Stimulated activated memory B cell treated with anti-CD40 and anti-IgM and Interleukin-4, amounts not matched to agents 10 μg/mL and 1 μg/mL and 100 μg/mL, for 72 hours (primary cell): ENCODE measurements around the gene CELF2.

Source experiments
- ATAC-seq: fragments of 150-1000 bp; cut with Tn5 transposase; 2 replicates; pipeline ENCODE4 v1.10.0; 2021
- H3K27ac Mint-ChIP-seq: one replicate; pipeline ENCODE4 v1.8.0; 2022; ENCODE audit warnings: mild to moderate bottlenecking, mixed read lengths
- H3K27me3 Mint-ChIP-seq: one replicate; pipeline ENCODE4 v1.8.0; 2022; ENCODE audit warnings: mixed read lengths
- H3K36me3 Mint-ChIP-seq: one replicate; pipeline ENCODE4 v1.8.0; 2022; ENCODE audit warnings: mixed read lengths
- H3K4me1 Mint-ChIP-seq: one replicate; pipeline ENCODE4 v1.8.0; 2022; ENCODE audit warnings: mixed read lengths
- H3K4me3 Mint-ChIP-seq: one replicate; pipeline ENCODE4 v1.8.0; 2022; ENCODE audit warnings: mild to moderate bottlenecking, moderate library complexity, mixed read lengths
- H3K9me3 Mint-ChIP-seq: one replicate; pipeline ENCODE4 v1.8.0; 2022; ENCODE audit warnings: mixed read lengths

Gene CELF2

GRCh38 chr10:11017570-11018431, at the start of gene CELF2:
Gene CELF2, plus strand, starts transcription at chr10:11017872. Its CDS starts 218 bp downstream, at chr10:11018090.
- Mint-ChIP-seq H3K27me3 (peaks cover 64% of the 10 kb centered on the region), H3K4me1 (peaks cover 7% of the 10 kb centered on the region), H3K4me3 (peak within 1 kb of the TSS; percentile 73), H3K9me3 (no peaks in the 10 kb centered on the region), H3K36me3 (no peaks in the 10 kb centered on the region), H3K27ac (no peak within 1 kb of the TSS)
- peak; percentile 76 for ATAC-seq

- H3K36me3 Mint-ChIP-seq, result no peaks in the 10 kb centered on the region
- peaks cover 36% of the 10 kb centered on the region for H3K27me3 Mint-ChIP-seq
- ATAC-seq, result no peak
- no peak overlapping the region for H3K27ac Mint-ChIP-seq
- H3K9me3 Mint-ChIP-seq, result no peaks in the 10 kb centered on the region
- H3K4me1 Mint-ChIP-seq, result no peaks in the 10 kb centered on the region
- no peak overlapping the region for H3K4me3 Mint-ChIP-seq
Measured at GRCh38 chr10:10968257-10968588, 49.4 kb upstream of the CELF2 start.

- H3K27ac Mint-ChIP-seq, result no peak overlapping the region
- H3K9me3 Mint-ChIP-seq, result no peaks in the 10 kb centered on the region
- H3K27me3 Mint-ChIP-seq, result peaks cover 52% of the 10 kb centered on the region
- no peak overlapping the region for H3K4me3 Mint-ChIP-seq
- no peak for ATAC-seq
- peaks cover 7% of the 10 kb centered on the region for H3K4me1 Mint-ChIP-seq
- no peaks in the 10 kb centered on the region for H3K36me3 Mint-ChIP-seq
Measured at GRCh38 chr10:10973310-10973709, 44.4 kb upstream of the CELF2 start.

- H3K4me3 Mint-ChIP-seq, result no peak overlapping the region
- no peaks in the 10 kb centered on the region for H3K9me3 Mint-ChIP-seq
- ATAC-seq, result no peak
- H3K4me1 Mint-ChIP-seq, result peaks cover 7% of the 10 kb centered on the region
- no peak overlapping the region for H3K27ac Mint-ChIP-seq
- no peaks in the 10 kb centered on the region for H3K36me3 Mint-ChIP-seq
- peaks cover 59% of the 10 kb centered on the region for H3K27me3 Mint-ChIP-seq
Measured at GRCh38 chr10:10975647-10976046, 42.0 kb upstream of the CELF2 start.

- Mint-ChIP-seq H3K36me3 (no peaks in the 10 kb centered on the region), H3K27me3 (peaks cover 64% of the 10 kb centered on the region), H3K4me3 (no peak overlapping the region), H3K9me3 (no peaks in the 10 kb centered on the region), H3K27ac (no peak overlapping the region), H3K4me1 (peaks cover 7% of the 10 kb centered on the region)
- ATAC-seq, result no peak
Measured at GRCh38 chr10:10976652-10977051, 41.0 kb upstream of the CELF2 start.

- H3K27me3 Mint-ChIP-seq, result peaks cover 58% of the 10 kb centered on the region
- no peaks in the 10 kb centered on the region for H3K9me3 Mint-ChIP-seq
- no peaks in the 10 kb centered on the region for H3K36me3 Mint-ChIP-seq
- no peak for ATAC-seq
- H3K27ac Mint-ChIP-seq, result no peak overlapping the region
- H3K4me3 Mint-ChIP-seq, result no peak overlapping the region
- H3K4me1 Mint-ChIP-seq, result peaks cover 7% of the 10 kb centered on the region
Measured at GRCh38 chr10:10977226-10977956, 40.3 kb upstream of the CELF2 start.

GRCh38 chr10:10977978-10978377, 39.7 kb upstream of the CELF2 start:
- Mint-ChIP-seq H3K9me3 (no peaks in the 10 kb centered on the region), H3K4me1 (peaks cover 7% of the 10 kb centered on the region), H3K27me3 (peaks cover 52% of the 10 kb centered on the region), H3K27ac (no peak overlapping the region), H3K4me3 (no peak overlapping the region), H3K36me3 (no peaks in the 10 kb centered on the region)
- no peak for ATAC-seq

GRCh38 chr10:10985361-10985760, 32.3 kb upstream of the CELF2 start:
- Mint-ChIP-seq H3K27me3 (peaks cover 32% of the 10 kb centered on the region), H3K4me1 (no peaks in the 10 kb centered on the region), H3K4me3 (no peak overlapping the region), H3K27ac (no peak overlapping the region), H3K9me3 (peaks cover 2% of the 10 kb centered on the region), H3K36me3 (no peaks in the 10 kb centered on the region)
- no peak for ATAC-seq

GRCh38 chr10:10986606-10987005, 31.1 kb upstream of the CELF2 start:
- Mint-ChIP-seq H3K27me3 (peaks cover 24% of the 10 kb centered on the region), H3K4me1 (no peaks in the 10 kb centered on the region), H3K36me3 (no peaks in the 10 kb centered on the region), H3K4me3 (no peak overlapping the region), H3K27ac (no peak overlapping the region), H3K9me3 (peaks cover 2% of the 10 kb centered on the region)
- no peak for ATAC-seq

GRCh38 chr10:10987111-10987510, 30.6 kb upstream of the CELF2 start:
- Mint-ChIP-seq H3K9me3 (peaks cover 2% of the 10 kb centered on the region), H3K27me3 (peaks cover 24% of the 10 kb centered on the region), H3K4me3 (no peak overlapping the region), H3K4me1 (no peaks in the 10 kb centered on the region), H3K36me3 (no peaks in the 10 kb centered on the region), H3K27ac (no peak overlapping the region)
- no peak for ATAC-seq

GRCh38 chr10:10989669-10990068, 28.0 kb upstream of the CELF2 start:
- H3K9me3 Mint-ChIP-seq, result peaks cover 4% of the 10 kb centered on the region
- H3K4me3 Mint-ChIP-seq, result no peak overlapping the region
- no peaks in the 10 kb centered on the region for H3K36me3 Mint-ChIP-seq
- peaks cover 26% of the 10 kb centered on the region for H3K27me3 Mint-ChIP-seq
- no peaks in the 10 kb centered on the region for H3K4me1 Mint-ChIP-seq
- ATAC-seq, result no peak
- no peak overlapping the region for H3K27ac Mint-ChIP-seq

- Mint-ChIP-seq H3K4me1 (no peaks in the 10 kb centered on the region), H3K36me3 (no peaks in the 10 kb centered on the region), H3K9me3 (peaks cover 4% of the 10 kb centered on the region), H3K27me3 (peaks cover 31% of the 10 kb centered on the region), H3K4me3 (no peak overlapping the region), H3K27ac (no peak overlapping the region)
- peak; percentile 8 for ATAC-seq
Measured at GRCh38 chr10:10991144-10991543, 26.5 kb upstream of the CELF2 start.

GRCh38 chr10:10992072-10992471, 25.6 kb upstream of the CELF2 start:
- Mint-ChIP-seq H3K4me1 (no peaks in the 10 kb centered on the region), H3K36me3 (no peaks in the 10 kb centered on the region), H3K27me3 (peaks cover 30% of the 10 kb centered on the region), H3K9me3 (peaks cover 4% of the 10 kb centered on the region), H3K27ac (no peak overlapping the region), H3K4me3 (no peak overlapping the region)
- no peak for ATAC-seq

GRCh38 chr10:10992961-10993714, 24.5 kb upstream of the CELF2 start:
- no peak for ATAC-seq
- Mint-ChIP-seq H3K27me3 (peaks cover 30% of the 10 kb centered on the region), H3K36me3 (peaks cover 5% of the 10 kb centered on the region), H3K4me3 (no peak overlapping the region), H3K27ac (no peak overlapping the region), H3K4me1 (no peaks in the 10 kb centered on the region), H3K9me3 (peaks cover 4% of the 10 kb centered on the region)

GRCh38 chr10:10993785-10994184, 23.9 kb upstream of the CELF2 start:
- H3K27ac Mint-ChIP-seq, result no peak overlapping the region
- no peak for ATAC-seq
- peaks cover 5% of the 10 kb centered on the region for H3K36me3 Mint-ChIP-seq
- no peak overlapping the region for H3K4me3 Mint-ChIP-seq
- H3K4me1 Mint-ChIP-seq, result no peaks in the 10 kb centered on the region
- peaks cover 31% of the 10 kb centered on the region for H3K27me3 Mint-ChIP-seq
- peaks cover 4% of the 10 kb centered on the region for H3K9me3 Mint-ChIP-seq
